Measurements from ENCODE around the gene PACSIN1.

Gene PACSIN1

GRCh38 chr6:34547701-34548644 lies 82.1 kb downstream of the PACSIN1 start:
- DNase-seq: no peak

GRCh38 chr6:34549026-34549803 lies 83.3 kb downstream of the PACSIN1 start:
- peak; percentile 68 for DNase-seq

- no peak for DNase-seq
Measured at GRCh38 chr6:34549804-34550202, 83.9 kb downstream of the PACSIN1 start.

GRCh38 chr6:34551720-34552119 lies 85.8 kb downstream of the PACSIN1 start:
- DNase-seq: no peak

GRCh38 chr6:34552620-34553019 lies 86.7 kb downstream of the PACSIN1 start:
- no peak for DNase-seq

GRCh38 chr6:34553146-34553545 lies 87.3 kb downstream of the PACSIN1 start:
- DNase-seq: no peak

GRCh38 chr6:34553750-34554149 lies 87.9 kb downstream of the PACSIN1 start:
- no peak for DNase-seq

- no peak for DNase-seq
Measured at GRCh38 chr6:34554291-34555006, 88.6 kb downstream of the PACSIN1 start.

- DNase-seq: no peak
Measured at GRCh38 chr6:34555007-34555322, 89.1 kb downstream of the PACSIN1 start.

GRCh38 chr6:34555328-34555727 lies 89.5 kb downstream of the PACSIN1 start:
- no peak for DNase-seq

- DNase-seq: no peak
Measured at GRCh38 chr6:34556031-34556471, 90.2 kb downstream of the PACSIN1 start, which contains the start of gene SPDEF. Gene SPDEF, minus strand, starts transcription at chr6:34556329. Its CDS starts 11,874 bp downstream, at chr6:34544455.

GRCh38 chr6:34556493-34556892 lies 90.6 kb downstream of the PACSIN1 start:
- DNase-seq: no peak

GRCh38 chr6:34557228-34557627 lies 91.4 kb downstream of the PACSIN1 start:
- DNase-seq: no peak

GRCh38 chr6:34558172-34558714 lies 92.4 kb downstream of the PACSIN1 start:
- DNase-seq: no peak

GRCh38 chr6:34559651-34560365 lies 93.9 kb downstream of the PACSIN1 start:
- no peak for DNase-seq

- DNase-seq: no peak
Measured at GRCh38 chr6:34560366-34561226, 94.7 kb downstream of the PACSIN1 start.

- DNase-seq: no peak
Measured at GRCh38 chr6:34561227-34561530, 95.3 kb downstream of the PACSIN1 start.

- no peak for DNase-seq
Measured at GRCh38 chr6:34562350-34562749, 96.5 kb downstream of the PACSIN1 start.

- DNase-seq: no peak
Measured at GRCh38 chr6:34562861-34563512, 97.1 kb downstream of the PACSIN1 start.

- no peak for DNase-seq
Measured at GRCh38 chr6:34563513-34563870, 97.6 kb downstream of the PACSIN1 start.

- DNase-seq: no peak
Measured at GRCh38 chr6:34564181-34564580, 98.3 kb downstream of the PACSIN1 start.
